Bronchial epithelial cell (primary cell): ENCODE measurements around the gene ITGAL. TPM values are rescaled to one million over a fixed set of nuclear protein-coding genes. Genes with fewer than 3 reads are reported as not detected.

ENCODE experiments used
- DNase-seq: peaks from one replicate; pipeline ENCODE4 v3.0.0-alpha.2; 2010; ENCODE audit warnings: low read depth
- FAIRE-seq: peaks from 2 replicates; lab custom pipeline; 2011; peaks lifted over from hg19 to GRCh38; lab: Jason Lieb, UNC
- H3K27me3 ChIP-seq: 2 replicates; pipeline ENCODE4 v1.5.1; 2011; ENCODE audit warnings: low read length; ENCODE audit not compliant: control insufficient read depth, insufficient read depth
- H3K36me3 ChIP-seq: 2 replicates; pipeline ENCODE4 v1.5.1; 2011; ENCODE audit warnings: low read length; ENCODE audit not compliant: control insufficient read depth, insufficient read depth
- H3K4me3 ChIP-seq: 2 replicates; pipeline ENCODE4 v1.5.1; 2011; ENCODE audit warnings: mild to moderate bottlenecking, low read depth, low read length, control low read depth
- total RNA-seq: library from RNA; depleted of rRNA; stranded (reverse); fragments of >200 nt; gene quantifications from 2 replicates; pipeline ENCODE4 v1.2.1, GENCODE V29; 2014
- TF ChIP-seq, protein P1 (sequence below): IDR thresholded peaks from 2 replicates; pipeline ENCODE4 v1.5.1; 2011; ENCODE audit warnings: mild to moderate bottlenecking, moderate library complexity, low read length, control low read depth, inconsistent platforms; ENCODE audit not compliant: insufficient read depth, severe bottlenecking

Gene ITGAL
- total RNA-seq, 1 donor from 2014 or later = not detected

GRCh38 chr16:30548416-30549253 is 76.1 kb downstream of the ITGAL start:
- no peak for FAIRE-seq
- no peak for DNase-seq
- TF ChIP-seq, protein P1, sequence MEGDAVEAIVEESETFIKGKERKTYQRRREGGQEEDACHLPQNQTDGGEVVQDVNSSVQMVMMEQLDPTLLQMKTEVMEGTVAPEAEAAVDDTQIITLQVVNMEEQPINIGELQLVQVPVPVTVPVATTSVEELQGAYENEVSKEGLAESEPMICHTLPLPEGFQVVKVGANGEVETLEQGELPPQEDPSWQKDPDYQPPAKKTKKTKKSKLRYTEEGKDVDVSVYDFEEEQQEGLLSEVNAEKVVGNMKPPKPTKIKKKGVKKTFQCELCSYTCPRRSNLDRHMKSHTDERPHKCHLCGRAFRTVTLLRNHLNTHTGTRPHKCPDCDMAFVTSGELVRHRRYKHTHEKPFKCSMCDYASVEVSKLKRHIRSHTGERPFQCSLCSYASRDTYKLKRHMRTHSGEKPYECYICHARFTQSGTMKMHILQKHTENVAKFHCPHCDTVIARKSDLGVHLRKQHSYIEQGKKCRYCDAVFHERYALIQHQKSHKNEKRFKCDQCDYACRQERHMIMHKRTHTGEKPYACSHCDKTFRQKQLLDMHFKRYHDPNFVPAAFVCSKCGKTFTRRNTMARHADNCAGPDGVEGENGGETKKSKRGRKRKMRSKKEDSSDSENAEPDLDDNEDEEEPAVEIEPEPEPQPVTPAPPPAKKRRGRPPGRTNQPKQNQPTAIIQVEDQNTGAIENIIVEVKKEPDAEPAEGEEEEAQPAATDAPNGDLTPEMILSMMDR = no peak

GRCh38 chr16:30551781-30552180 is 79.2 kb downstream of the ITGAL start:
- TF ChIP-seq, protein P1 = no peak
- no peak for DNase-seq
- H3K36me3 ChIP-seq = peaks cover 5% of the 10 kb centered on the region
- no peaks in the 10 kb centered on the region for H3K27me3 ChIP-seq
- H3K4me3 ChIP-seq = no peak overlapping the region
- FAIRE-seq = no peak

More at GRCh38 chr16:30548416-30549253, 76.1 kb downstream of the ITGAL start:
- H3K36me3 ChIP-seq = no peaks in the 10 kb centered on the region
- no peak overlapping the region for H3K4me3 ChIP-seq
- H3K27me3 ChIP-seq = no peaks in the 10 kb centered on the region

DNA sequence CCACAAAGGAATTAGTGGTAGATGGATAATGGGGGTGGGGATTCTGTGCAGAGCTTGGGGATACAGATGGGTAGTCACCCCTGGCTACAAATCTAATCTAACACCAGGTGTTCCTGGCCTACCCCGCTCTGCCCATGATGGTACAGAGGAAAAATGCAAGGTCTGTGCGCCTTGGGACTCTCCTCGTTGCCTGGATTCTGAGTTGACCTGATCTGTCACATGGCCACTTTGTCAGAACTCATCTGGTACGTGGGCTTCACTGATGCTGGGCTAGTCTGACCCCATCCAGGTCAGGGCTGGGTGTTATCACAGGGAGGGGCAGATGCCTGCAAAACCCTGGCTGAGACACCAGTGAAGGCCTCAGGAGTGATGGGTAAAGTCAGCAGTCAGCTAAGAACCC is 80.4 kb downstream of the ITGAL start:
- Histone ChIP-seq H3K27me3 (no peaks in the 10 kb centered on the region), H3K36me3 (peaks cover 5% of the 10 kb centered on the region), H3K4me3 (no peak overlapping the region)
- TF ChIP-seq, protein P1 = no peak
- FAIRE-seq = no peak
- no peak for DNase-seq

DNA sequence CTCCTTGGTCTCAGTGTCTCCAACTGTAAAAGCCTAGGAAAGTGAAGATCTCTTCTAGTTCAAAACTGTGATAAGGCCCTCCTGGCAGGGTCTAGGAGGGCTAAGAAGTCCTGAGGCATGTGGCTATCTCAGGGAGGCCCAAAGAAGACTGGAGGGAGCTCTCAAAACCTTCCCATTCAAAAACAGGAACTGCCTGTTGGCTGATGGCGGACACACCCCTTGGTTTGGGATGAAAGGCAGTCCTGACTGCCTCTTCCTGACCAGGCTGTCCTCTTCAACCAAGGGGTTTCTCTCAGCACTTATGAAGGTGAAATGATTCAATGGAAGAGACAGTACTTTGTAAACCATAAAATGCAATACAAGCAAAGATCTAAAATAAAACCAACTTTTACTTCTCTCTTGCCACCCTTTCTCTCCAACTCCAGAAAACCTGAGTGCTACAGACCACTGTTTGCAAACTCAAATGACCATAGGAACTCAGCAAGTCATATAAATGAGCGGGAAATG is 80.9 kb downstream of the ITGAL start:
- TF ChIP-seq, protein P1 = no peak
- FAIRE-seq = no peak
- H3K4me3 ChIP-seq = no peak overlapping the region
- no peak for DNase-seq
- H3K27me3 ChIP-seq = no peaks in the 10 kb centered on the region
- H3K36me3 ChIP-seq = peaks cover 5% of the 10 kb centered on the region

DNA sequence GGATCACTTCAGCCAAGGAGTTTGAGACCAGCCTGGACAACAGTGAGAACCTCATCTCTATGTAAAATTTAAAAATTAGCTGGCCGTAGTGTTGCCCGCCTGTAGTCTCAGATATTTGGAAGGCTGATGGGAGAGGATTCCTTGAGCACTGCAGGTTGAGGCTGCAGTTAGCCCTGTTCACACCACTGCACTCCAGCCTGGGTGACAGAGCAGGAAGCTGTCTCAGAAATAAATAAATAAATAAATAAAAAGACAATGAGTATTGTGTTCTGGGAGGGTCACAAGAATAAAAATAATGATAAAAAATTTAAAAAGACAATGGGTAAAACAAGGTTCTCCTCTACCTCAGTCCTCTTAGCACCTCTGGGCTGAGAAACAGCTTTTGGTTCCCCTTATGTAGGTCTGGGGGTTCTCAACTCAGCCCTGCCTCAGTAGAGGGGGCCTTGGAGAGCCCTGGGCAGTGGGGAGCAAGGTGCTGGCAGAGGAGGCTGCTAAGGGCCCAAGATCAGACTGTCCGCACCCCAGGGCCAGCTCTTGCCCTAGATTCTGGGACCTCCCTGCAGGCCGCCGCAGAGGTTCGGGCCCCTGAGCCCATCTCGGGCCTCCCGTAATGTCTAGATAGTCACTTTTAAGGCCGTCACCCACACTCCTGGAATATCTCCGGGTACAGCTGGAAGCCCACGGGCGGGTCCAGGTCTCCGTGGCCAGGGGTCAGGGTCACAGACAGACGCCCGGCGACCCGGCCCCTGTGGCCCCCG is 82.2 kb downstream of the ITGAL start:
- peaks cover 5% of the 10 kb centered on the region for H3K36me3 ChIP-seq
- TF ChIP-seq, protein P1 = no peak
- FAIRE-seq = no peak
- DNase-seq = no peak
- no peaks in the 10 kb centered on the region for H3K27me3 ChIP-seq
- H3K4me3 ChIP-seq = no peak overlapping the region
